Measurements from ENCODE around the gene CABLES1. TPM values are rescaled to one million over a fixed set of nuclear protein-coding genes. Genes with fewer than 3 reads are reported as not detected.

CABLES1 gene
- total RNA-seq, 6 experiments from 2014 or later = 7.4 to 21.5 (median 11.3) TPM

- no peak for DNase-seq
- no peak for TF ChIP-seq CTCF (IDR thresholded peaks at IDR 0.05)
- no peak for TF ChIP-seq POLR2A (IDR thresholded peaks at IDR 0.05)
- H3K4me3 ChIP-seq = no peak overlapping the region
- no peaks in the 10 kb centered on the region for H3K27me3 ChIP-seq
- H3K36me3 ChIP-seq = no peaks in the 10 kb centered on the region
- H3K4me1 ChIP-seq = peaks cover 0 to 52% (median 23%) of the 10 kb centered on the region in 4 donors
- 42% methylated on average over 3 of the region's 9 CpGs for WGBS (ENCODE audit: insufficient coverage, low coverage, low lambda C conversion rate, missing lambda C conversion rate)
- intact Hi-C loops (cut with DNase I) = no loop called here
- no peaks in the 10 kb centered on the region for H3K9me3 ChIP-seq
- H3K27ac ChIP-seq = peak overlapping the region; percentile 7 to 29 (median 12)
- peak in 2 of 4 donors; percentile 1 to 3 for ATAC-seq
These were observed 8.6 kb downstream of the CABLES1 start for GRCh38 chr18:23143815-23144261.

GRCh38 chr18:23144640-23145039 is 9.4 kb downstream of the CABLES1 start:
- 85% methylated on average over 3 of the region's 7 CpGs for WGBS (ENCODE audit: insufficient coverage, low coverage, low lambda C conversion rate, missing lambda C conversion rate)
- intact Hi-C loops (cut with DNase I) = no loop called here

GRCh38 chr18:23145621-23146020 is 10.3 kb downstream of the CABLES1 start:
- Histone ChIP-seq H3K4me3 (no peak overlapping the region), H3K4me1 (peaks cover 0 to 44% (median 21%) of the 10 kb centered on the region in 4 donors), H3K27ac (no peak overlapping the region), H3K27me3 (no peaks in the 10 kb centered on the region), H3K36me3 (no peaks in the 10 kb centered on the region), H3K9me3 (no peaks in the 10 kb centered on the region)
- 74% methylated on average over 5 of the region's 5 CpGs for WGBS (ENCODE audit: insufficient coverage, low coverage, low lambda C conversion rate, missing lambda C conversion rate)
- TF ChIP-seq POLR2A (IDR thresholded peaks at IDR 0.05) = no peak
- TF ChIP-seq CTCF (IDR thresholded peaks at IDR 0.05) = no peak
- DNase-seq (no peak), ATAC-seq (no peak)
- intact Hi-C loops (cut with DNase I) = no loop called here

More at GRCh38 chr18:23144640-23145039, 9.4 kb downstream of the CABLES1 start:
- Histone ChIP-seq H3K27ac (no peak overlapping the region), H3K4me3 (no peak overlapping the region), H3K27me3 (no peaks in the 10 kb centered on the region), H3K9me3 (no peaks in the 10 kb centered on the region), H3K36me3 (no peaks in the 10 kb centered on the region), H3K4me1 (peaks cover 0 to 53% (median 23%) of the 10 kb centered on the region in 4 donors)
- DNase-seq = no peak
- TF ChIP-seq POLR2A (IDR thresholded peaks at IDR 0.05) (no peak), CTCF (IDR thresholded peaks at IDR 0.05) (no peak)
- ATAC-seq = no peak

GRCh38 chr18:23146861-23147469 is 11.7 kb downstream of the CABLES1 start:
- WGBS (ENCODE audit: insufficient coverage, low coverage, low lambda C conversion rate, missing lambda C conversion rate) = 48% methylated on average over 10 of the region's 11 CpGs
- no peak for TF ChIP-seq CTCF (IDR thresholded peaks at IDR 0.05)
- TF ChIP-seq POLR2A (IDR thresholded peaks at IDR 0.05) = no peak
- ATAC-seq (peak in 2 of 4 donors; percentile 11 to 34), DNase-seq (no peak)
- intact Hi-C loops (cut with DNase I) = no loop called here
- Histone ChIP-seq H3K36me3 (no peaks in the 10 kb centered on the region), H3K4me1 (peaks cover 0 to 32% (median 13%) of the 10 kb centered on the region in 4 donors), H3K4me3 (no peak overlapping the region), H3K27me3 (no peaks in the 10 kb centered on the region), H3K9me3 (no peaks in the 10 kb centered on the region), H3K27ac (no peak overlapping the region)
